Endothelial cell of umbilical vein (primary cell): ENCODE results near the gene TRPC6. TPM values are rescaled to one million over a fixed set of nuclear protein-coding genes. Genes with fewer than 3 reads are reported as not detected.

Source experiments
- BruUV-seq: library from RNA; stranded (reverse); fragments of 400-500 nt; replicated peaks from 2 replicates; lab custom pipeline; 2021; lab: Mats Ljungman, UMichigan
- CTCF ChIA-PET: fragments of 300-600, 350-600 bp; sonication (Branson Sonifier 250); formaldehyde crosslinking; loops from one replicate; lab custom pipeline; 2021; ENCODE audit warnings: antibody characterized with exemption, inconsistent platforms; lab: Charles Lee
- POLR2A ChIA-PET: fragments of 300-600, 350-600 bp; sonication (Branson Sonifier 250); formaldehyde crosslinking; loops from one replicate; lab custom pipeline; 2021; ENCODE audit warnings: antibody characterized with exemption, inconsistent platforms; lab: Charles Lee
- DNase-seq: peaks from one replicate; pipeline ENCODE4 v3.0.0-alpha.2; 2011; ENCODE audit warnings: low read depth, low spot score
- FAIRE-seq: peaks from 2 replicates; lab custom pipeline; 2011; peaks lifted over from hg19 to GRCh38; lab: Jason Lieb, UNC
- H2AFZ ChIP-seq: 2 replicates; pipeline ENCODE4 v1.6.0; 2012; ENCODE audit warnings: low read depth, low read length, control low read depth, inconsistent platforms
- H3K27ac ChIP-seq: 2 replicates; pipeline ENCODE4 v1.5.1; 2011; ENCODE audit warnings: low read depth, mild to moderate bottlenecking, control low read depth, low read length, moderate library complexity; ENCODE audit not compliant: insufficient read depth
- H3K27me3 ChIP-seq, 2 experiments: 2 replicates each; pipeline versions ENCODE4 v1.6.0 to v1.6.1; 2011; ENCODE audit warnings: low read length in 2 of 2, mixed read lengths in 1 of 2; ENCODE audit not compliant: control insufficient read depth in 2 of 2, insufficient read depth in 2 of 2
- H3K36me3 ChIP-seq, 2 experiments: 2 replicates in 1 of 2; 3 replicates in 1 of 2; pipeline ENCODE4 v1.5.1; 2011; ENCODE audit warnings: low read length in 2 of 2, mild to moderate bottlenecking in 1 of 2, moderate library complexity in 1 of 2; ENCODE audit not compliant: control insufficient read depth in 2 of 2, insufficient read depth in 2 of 2; ENCODE audit errors: extremely low read depth in 1 of 2
- H3K4me1 ChIP-seq: 3 replicates; pipeline ENCODE4 v1.5.1; 2011; ENCODE audit warnings: mild to moderate bottlenecking, low read length; ENCODE audit not compliant: control insufficient read depth, insufficient read depth; ENCODE audit errors: extremely low read depth
- H3K4me2 ChIP-seq: 2 replicates; pipeline ENCODE4 v1.6.1; 2011; ENCODE audit warnings: low read length, control low read depth, mixed read lengths; ENCODE audit not compliant: insufficient read depth
- H3K4me3 ChIP-seq, 3 experiments: fragments of 200-600 bp in 1 of 3; sonication (generic), shearing (Covaris generic) in 1 of 3; replicated peaks in 1 of 3; 2 replicates each; pipeline ENCODE4 v1.5.1; 2011 to 2016; ENCODE audit warnings: control low read depth in 3 of 3, low read length in 3 of 3, mild to moderate bottlenecking in 2 of 3, inconsistent platforms in 1 of 3, low read depth in 1 of 3, moderate library complexity in 1 of 3; ENCODE audit not compliant: insufficient read depth in 1 of 3
- H3K79me2 ChIP-seq: 2 replicates; pipeline ENCODE4 v1.6.0; 2012; ENCODE audit warnings: low read length, inconsistent platforms; ENCODE audit not compliant: control insufficient read depth, insufficient read depth
- H3K9ac ChIP-seq: replicated peaks from 2 replicates; pipeline ENCODE3; 2011; ENCODE audit warnings: low read length, control low read depth; ENCODE audit not compliant: insufficient read depth; ENCODE audit errors: extremely low read depth
- H3K9me1 ChIP-seq: replicated peaks from 3 replicates; pipeline ENCODE4 v1.6.0; 2011; ENCODE audit warnings: mild to moderate bottlenecking, low read length; ENCODE audit not compliant: control insufficient read depth, insufficient read depth; ENCODE audit errors: extremely low read depth
- H3K9me3 ChIP-seq: replicated peaks from 2 replicates; pipeline ENCODE4 v1.5.1; 2012; ENCODE audit warnings: low read length, inconsistent platforms; ENCODE audit not compliant: control insufficient read depth, insufficient read depth
- H4K20me1 ChIP-seq: replicated peaks from 2 replicates; pipeline ENCODE3; 2011; ENCODE audit warnings: mild to moderate bottlenecking, low read length; ENCODE audit not compliant: control insufficient read depth, insufficient read depth; ENCODE audit errors: extremely low read depth
- CTCF ChIP-seq, 2 donors: IDR thresholded peaks; 1 replicate in 1 of 2; 2 replicates in 1 of 2; pipeline ENCODE4 v1.5.1; 2011; ENCODE audit warnings: low read length in 2 of 2, mild to moderate bottlenecking in 2 of 2, moderate library complexity in 2 of 2, control low read depth in 1 of 2, inconsistent platforms in 1 of 2, low read depth in 1 of 2; ENCODE audit not compliant: insufficient read depth in 1 of 2; ENCODE audit errors: extremely low read depth in 1 of 2
- EZH2 ChIP-seq: IDR thresholded peaks from 2 replicates; pipeline ENCODE4 v1.6.1; 2012; ENCODE audit warnings: borderline replicate concordance, low read depth, mild to moderate bottlenecking, moderate library complexity, low read length, inconsistent platforms; ENCODE audit not compliant: severe bottlenecking
- FOS ChIP-seq: IDR thresholded peaks from 2 replicates; pipeline ENCODE4 v1.6.1; 2011; ENCODE audit warnings: mild to moderate bottlenecking, low read length, moderate library complexity, borderline replicate concordance; ENCODE audit not compliant: insufficient read depth
- GATA2 ChIP-seq: IDR thresholded peaks from 2 replicates; pipeline ENCODE4 v1.7.0; 2011; ENCODE audit warnings: low read depth, mild to moderate bottlenecking, moderate library complexity, mixed read lengths, low read length; ENCODE audit not compliant: insufficient read length, insufficient read depth
- JUN ChIP-seq: IDR thresholded peaks from 2 replicates; pipeline ENCODE4 v1.6.1; 2011; ENCODE audit warnings: borderline replicate concordance, low read depth; ENCODE audit not compliant: insufficient read length, insufficient read depth
- MYC ChIP-seq: IDR thresholded peaks from one replicate; pipeline ENCODE4 v1.6.1; 2011; ENCODE audit warnings: mild to moderate bottlenecking, low read depth, low read length
- POLR2A ChIP-seq: IDR thresholded peaks from 2 replicates; pipeline ENCODE4 v1.6.1; 2012; ENCODE audit warnings: low read depth, mild to moderate bottlenecking, control low read depth, low read length
- POLR2AphosphoS5 ChIP-seq: IDR thresholded peaks from 2 replicates; pipeline ENCODE4 v1.6.1; 2012; ENCODE audit warnings: low read depth, mild to moderate bottlenecking, control low read depth, low read length, moderate library complexity; ENCODE audit not compliant: insufficient read depth
- dilution Hi-C: fragments of 300-500 bp; cut with MboI; formaldehyde crosslinking; loops from one replicate; pipeline ENCODE4 v1.15.0; 2019; ENCODE audit warnings: low sequenced_read_pairs; ENCODE audit not compliant: extremely low pct_ligation_motif_present
- intact Hi-C: fragments of 100-400 bp; cut with micrococcal nuclease; formaldehyde crosslinking; loops from one replicate; pipeline ENCODE4 v1.10.0; 2022
- polyA plus RNA-seq, 4 experiments: library from polyadenylated mRNA; depleted of rRNA in 3 of 4; stranded (reverse) in 3 of 4; unstranded in 1 of 4; fragments of >200 nt; gene quantifications; 2 replicates each; pipeline versions ENCODE4 v1.2.1 to v1.2.3, GENCODE V29; 2011 to 2012; ENCODE audit warnings: missing spikeins in 1 of 4
- total RNA-seq: library from RNA; stranded (reverse); gene quantifications from 2 replicates; pipeline ENCODE4 v1.2.3, GENCODE V29; 2021
- TF ChIP-seq, protein P1 (sequence below): IDR thresholded peaks from 2 replicates; pipeline ENCODE4 v1.6.1; 2011; ENCODE audit not compliant: insufficient read depth, insufficient read length

The TRPC6 gene
- total and polyA plus RNA-seq, 2 donors (not counting 3 experiments of a cell fraction or from before 2014, with no cell fraction given) = not detected

DNA sequence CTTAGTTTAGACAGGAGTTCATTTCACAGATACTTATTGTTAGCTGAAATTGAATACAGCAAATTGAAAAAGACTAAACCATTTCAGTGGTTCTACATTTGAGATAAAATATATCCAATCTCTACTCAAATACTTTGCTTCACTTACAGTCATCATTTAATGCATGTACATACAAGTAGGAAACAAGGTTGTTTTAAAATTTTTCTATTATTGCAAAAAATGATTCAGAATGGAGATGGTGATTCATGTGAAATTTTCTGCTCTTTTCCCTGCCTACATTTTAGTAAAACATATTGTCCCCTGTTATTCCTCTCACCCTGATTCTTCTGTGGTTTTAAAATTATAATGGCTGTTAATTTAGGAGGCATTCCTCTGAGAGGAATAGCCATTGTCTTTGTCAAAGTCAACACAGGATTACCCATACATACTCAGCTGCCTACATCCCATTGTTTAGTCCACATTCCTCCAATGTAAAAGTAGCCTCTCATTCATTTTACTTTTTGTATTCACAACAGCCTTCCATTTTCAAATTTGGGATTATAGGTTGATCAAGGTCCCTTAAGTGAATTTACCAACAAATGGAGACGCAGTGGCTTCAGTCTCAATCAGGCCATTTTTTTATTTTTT lies 60.1 kb downstream of the TRPC6 start:
- H3K9ac ChIP-seq = no peak overlapping the region
- no peaks in the 10 kb centered on the region for H3K4me1 ChIP-seq
- BruUV-seq = no TSS peak
- no peaks in the 10 kb centered on the region for H3K9me3 ChIP-seq
- FAIRE-seq (no peak), DNase-seq (no peak)
- H3K27ac ChIP-seq = no peak overlapping the region
- H3K4me3 ChIP-seq = no peak overlapping the region
- H3K4me2 ChIP-seq = no peak overlapping the region
- CTCF ChIA-PET = interaction anchor here (1.4 kb wide), 1 partner anchor 25 kb away, joined by 3 read pairs; no protein-coding TSS in a partner anchor
- TF ChIP-seq CTCF (IDR thresholded peaks at IDR 0.05; ENCODE audit: extremely low read depth in 1 of 2, insufficient read depth in 1 of 2, low read depth in 1 of 2, low read length in 2 of 2) = no peak
- TF ChIP-seq POLR2A = no peak
- TF ChIP-seq, protein P1, sequence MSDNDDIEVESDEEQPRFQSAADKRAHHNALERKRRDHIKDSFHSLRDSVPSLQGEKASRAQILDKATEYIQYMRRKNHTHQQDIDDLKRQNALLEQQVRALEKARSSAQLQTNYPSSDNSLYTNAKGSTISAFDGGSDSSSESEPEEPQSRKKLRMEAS = no peak
- TF ChIP-seq GATA2 = no peak
- no peak for TF ChIP-seq FOS
- TF ChIP-seq MYC = no peak
- TF ChIP-seq EZH2 = no peak
- TF ChIP-seq JUN = no peak
- no peak for TF ChIP-seq POLR2AphosphoS5
- dilution Hi-C loops (no loop called here), intact Hi-C loops (no loop called here)
- POLR2A ChIA-PET = no interaction called here
- H3K36me3 ChIP-seq = no peaks in the 10 kb centered on the region
- H3K27me3 ChIP-seq = no peaks in the 10 kb centered on the region
- no peak overlapping the region for H2AFZ ChIP-seq
- no peaks in the 10 kb centered on the region for H3K9me1 ChIP-seq
- H4K20me1 ChIP-seq = no peaks in the 10 kb centered on the region
- H3K79me2 ChIP-seq = no peaks in the 10 kb centered on the region
